ENCODE measurements around the gene SEC16A. TPM values are rescaled to one million over a fixed set of nuclear protein-coding genes. Genes with fewer than 3 reads are reported as not detected.

Gene SEC16A
- total RNA-seq, 8 experiments from 2014 or later = 21.8 to 59.1 (median 35.0) TPM

DNA sequence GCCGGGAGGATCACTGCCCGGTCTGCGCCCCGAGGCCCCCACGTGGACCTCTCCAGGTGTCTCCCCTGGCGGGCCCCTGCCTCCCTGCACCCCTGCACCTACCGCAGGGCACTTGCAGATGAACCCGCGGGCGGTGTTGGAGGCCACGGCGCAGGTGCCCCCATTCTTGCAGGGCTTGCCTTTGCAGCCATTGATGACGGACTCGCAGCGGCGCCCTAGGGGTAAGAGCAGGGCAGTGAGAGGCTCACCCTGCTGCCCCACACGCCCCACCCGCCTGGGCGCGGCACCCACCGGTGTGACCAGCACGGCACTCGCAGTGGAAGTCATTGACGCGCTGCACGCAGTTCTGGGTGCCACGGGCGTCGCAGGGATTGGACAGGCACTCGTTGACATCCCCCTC, 23.6 kb upstream of the SEC16A start:
- in situ Hi-C loops (cut with MboI; ENCODE audit: low pct_unique_long_range_greater_than_20kb in 2 of 9, low sequenced_read_pairs in 9 of 9, unreplicated experiment in 9 of 9) = loop anchor here in 1 of 9 experiments (10.0 kb wide), 1 partner anchor 118 kb away; no protein-coding TSS in a partner anchor
- WGBS, 10 experiments = 86 to 100% (median 97%) methylated on average over 5 to 7 of the region's 30 CpGs; no CpG with 5 or more reads in 7 of the 10 experiments
- no peaks in the 10 kb centered on the region for H3K4me1 ChIP-seq (replicated peaks in 1 of 2)
- no peak overlapping the region for H3K4me3 ChIP-seq
- ATAC-seq (replicated peaks in 6 of 8) = no peak
- H3K27ac ChIP-seq = no peak overlapping the region

DNA sequence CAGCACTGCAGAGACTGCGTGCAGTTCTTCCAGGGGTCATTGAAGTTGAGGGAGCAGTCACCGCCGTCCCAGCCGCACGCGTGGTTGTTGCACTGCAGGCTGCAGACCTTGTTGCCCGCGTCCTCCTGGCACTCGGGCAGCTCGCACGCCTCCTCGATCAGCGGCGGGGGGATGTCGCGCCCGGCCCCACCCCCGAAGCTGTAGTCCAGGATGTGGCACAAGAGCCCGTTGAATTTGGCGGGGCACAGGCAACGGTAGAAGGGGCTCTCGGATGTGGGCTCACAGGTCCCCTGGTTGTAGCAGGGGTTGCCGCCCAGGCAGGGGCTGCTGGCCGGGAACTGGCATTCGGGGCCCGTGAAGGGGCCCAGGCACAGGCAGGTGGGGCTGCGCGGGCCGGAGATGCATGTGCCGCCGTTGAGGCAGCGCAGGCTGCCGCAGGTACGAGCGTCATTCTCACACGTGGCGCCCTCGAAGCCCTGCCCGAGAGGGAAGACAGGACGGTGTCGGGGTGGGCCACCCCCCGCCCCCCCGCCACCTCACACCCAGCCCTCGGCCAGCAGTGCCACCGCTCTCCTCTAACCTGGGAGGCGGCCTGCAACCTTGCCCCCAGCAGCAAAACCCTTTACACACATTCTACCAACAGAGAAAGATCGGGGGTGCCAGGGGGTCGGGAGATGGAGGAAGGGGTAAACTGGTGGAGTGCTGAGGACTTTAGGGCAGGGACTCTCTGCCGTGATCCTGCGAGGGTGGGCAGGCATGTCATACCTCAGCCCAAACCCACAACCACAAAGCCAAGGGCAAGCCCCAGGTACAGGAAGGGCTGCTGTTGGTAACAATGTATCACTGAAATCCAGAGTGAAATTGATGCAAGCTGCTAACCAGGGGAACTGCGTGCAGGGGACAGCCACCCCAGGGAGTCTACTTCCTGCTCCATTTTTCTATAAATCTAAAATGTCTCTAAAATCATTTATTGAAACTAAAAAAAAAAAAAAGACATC, 22.9 kb upstream of the SEC16A start:
- ATAC-seq (replicated peaks in 6 of 8) = no peak
- WGBS, 10 experiments = 98 to 100% (median 100%) methylated on average over 2 to 7 of the region's 51 CpGs; no CpG with 5 or more reads in 7 of the 10 experiments
- no peak overlapping the region for H3K27ac ChIP-seq
- in situ Hi-C loops (cut with MboI; ENCODE audit: low pct_unique_long_range_greater_than_20kb in 2 of 9, low sequenced_read_pairs in 9 of 9, unreplicated experiment in 9 of 9) = loop anchor here in 1 of 9 experiments (10.0 kb wide), 1 partner anchor 119 kb away; no protein-coding TSS in a partner anchor
- H3K4me1 ChIP-seq (replicated peaks in 1 of 2) = no peaks in the 10 kb centered on the region
- H3K4me3 ChIP-seq = no peak overlapping the region

DNA sequence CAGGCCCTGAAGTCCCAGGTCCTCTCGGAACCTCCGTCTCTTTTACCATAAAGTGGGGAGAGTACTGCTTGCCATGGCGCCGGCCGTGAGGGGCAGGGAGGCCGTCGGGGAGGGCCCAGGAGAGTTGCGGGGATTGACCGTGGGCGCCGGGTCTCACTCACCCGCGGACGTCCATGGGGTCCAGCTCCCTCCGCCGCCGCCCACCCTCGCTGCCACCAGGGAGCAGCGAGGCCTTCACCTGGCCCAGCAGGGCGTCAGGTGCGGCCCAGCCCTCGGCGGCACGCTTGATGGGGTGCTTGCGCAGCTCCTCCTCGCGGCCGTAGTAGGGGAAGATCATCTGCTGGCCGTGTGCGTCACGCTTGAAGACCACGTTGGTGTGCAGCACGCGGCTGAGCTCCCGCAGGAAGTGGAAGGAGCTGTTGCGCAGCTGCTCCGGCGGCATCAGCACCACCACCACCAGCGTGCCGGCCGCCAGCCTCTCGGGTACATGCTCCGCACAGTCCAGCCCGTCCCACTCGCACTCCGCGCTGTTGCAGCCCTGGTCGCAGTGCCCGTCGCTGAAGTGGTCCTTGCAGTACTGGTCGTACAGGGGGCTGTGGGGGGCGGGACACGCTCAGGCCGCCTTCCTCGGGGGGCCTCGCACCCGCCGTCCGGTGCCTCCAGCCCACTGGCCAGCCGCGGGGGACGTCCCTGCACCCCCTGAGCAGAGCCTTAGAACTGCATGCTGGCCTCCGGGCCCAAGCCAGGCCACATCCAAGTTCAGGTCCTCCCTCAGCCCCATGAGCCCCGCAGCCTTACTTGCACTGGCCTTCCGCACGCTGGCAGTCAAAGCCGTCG, 21.9 kb upstream of the SEC16A start:
- ATAC-seq (replicated peaks in 6 of 8) = no peak
- Histone ChIP-seq H3K4me1 (replicated peaks in 1 of 2) (no peaks in the 10 kb centered on the region), H3K27ac (no peak overlapping the region), H3K4me3 (no peak overlapping the region)
- WGBS, 10 experiments = 93 to 100% (median 97%) methylated on average over 3 to 13 of the region's 68 CpGs; no CpG with 5 or more reads in 6 of the 10 experiments
- in situ Hi-C loops (cut with MboI; ENCODE audit: low pct_unique_long_range_greater_than_20kb in 2 of 9, low sequenced_read_pairs in 9 of 9, unreplicated experiment in 9 of 9) = loop anchor here in 1 of 9 experiments (10.0 kb wide), 1 partner anchor 120 kb away; no protein-coding TSS in a partner anchor

DNA sequence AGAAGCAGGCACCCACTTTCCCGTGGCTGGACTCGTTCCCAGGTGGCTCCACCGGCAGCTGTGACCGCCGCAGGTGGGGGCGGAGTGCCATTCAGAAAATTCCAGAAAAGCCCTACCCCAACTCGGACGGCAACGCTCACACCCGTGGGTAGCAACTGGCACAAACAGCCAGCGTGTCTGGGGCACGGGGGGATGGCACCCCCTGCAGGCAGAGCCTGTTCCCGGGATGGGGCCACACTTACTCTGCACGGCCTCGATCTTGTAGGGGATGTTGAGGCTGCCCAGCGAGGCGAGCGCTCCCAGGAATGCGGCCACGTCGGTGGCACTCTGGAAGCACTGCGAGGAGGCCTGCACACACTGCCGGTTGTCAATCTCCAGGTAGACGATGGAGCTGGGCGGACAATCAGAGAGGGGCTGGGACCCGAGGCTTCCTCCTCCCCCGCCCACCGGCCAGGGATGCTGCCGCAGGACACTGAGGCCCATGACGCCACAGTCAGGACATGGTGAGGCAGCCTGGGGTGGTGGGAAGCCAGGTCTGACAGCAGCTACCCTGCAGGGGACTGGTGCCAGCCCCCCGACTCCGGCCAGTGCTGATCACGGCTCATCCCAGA, 20.2 kb upstream of the SEC16A start:
- ATAC-seq (replicated peaks in 6 of 8) = no peak
- 50 to 100% (median 94%) methylated on average over 2 to 8 of the region's 33 CpGs; no CpG with 5 or more reads in 4 of the 10 experiments for WGBS, 10 experiments
- H3K27ac ChIP-seq = no peak overlapping the region
- H3K4me3 ChIP-seq = no peak overlapping the region
- in situ Hi-C loops (cut with MboI; ENCODE audit: low pct_unique_long_range_greater_than_20kb in 2 of 9, low sequenced_read_pairs in 9 of 9, unreplicated experiment in 9 of 9) = loop anchor here in 1 of 9 experiments (10.0 kb wide), 1 partner anchor 122 kb away; no protein-coding TSS in a partner anchor
- no peaks in the 10 kb centered on the region for H3K4me1 ChIP-seq (replicated peaks in 1 of 2)

DNA sequence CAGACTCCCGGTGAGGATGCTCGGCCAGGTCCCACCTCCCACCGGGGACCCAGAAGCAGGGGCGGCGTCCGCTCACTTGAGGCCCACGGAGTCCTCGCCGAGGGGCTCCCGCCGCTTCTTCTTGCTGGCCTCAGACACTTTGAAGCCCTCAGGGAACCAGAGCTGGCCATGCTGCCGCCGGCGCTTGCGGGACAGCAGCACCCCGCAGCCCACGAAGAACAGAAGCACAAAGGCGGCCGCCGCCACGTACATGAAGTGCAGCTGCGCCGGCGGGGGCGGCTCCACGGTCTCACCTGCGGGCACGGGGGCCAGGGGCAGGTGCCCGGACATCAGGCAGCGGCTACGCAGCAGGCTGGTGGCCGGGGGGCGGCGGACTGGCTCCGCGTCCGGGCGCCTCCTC, 19.4 kb upstream of the SEC16A start:
- Histone ChIP-seq H3K4me1 (replicated peaks in 1 of 2) (no peaks in the 10 kb centered on the region), H3K4me3 (no peak overlapping the region), H3K27ac (no peak overlapping the region)
- in situ Hi-C loops (cut with MboI; ENCODE audit: low pct_unique_long_range_greater_than_20kb in 2 of 9, low sequenced_read_pairs in 9 of 9, unreplicated experiment in 9 of 9) = loop anchor here in 1 of 9 experiments (10.0 kb wide), 1 partner anchor 123 kb away; no protein-coding TSS in a partner anchor
- WGBS, 10 experiments = 89 to 100% (median 92%) methylated on average over 4 to 12 of the region's 38 CpGs; no CpG with 5 or more reads in 7 of the 10 experiments
- no peak for ATAC-seq (replicated peaks in 6 of 8)

DNA sequence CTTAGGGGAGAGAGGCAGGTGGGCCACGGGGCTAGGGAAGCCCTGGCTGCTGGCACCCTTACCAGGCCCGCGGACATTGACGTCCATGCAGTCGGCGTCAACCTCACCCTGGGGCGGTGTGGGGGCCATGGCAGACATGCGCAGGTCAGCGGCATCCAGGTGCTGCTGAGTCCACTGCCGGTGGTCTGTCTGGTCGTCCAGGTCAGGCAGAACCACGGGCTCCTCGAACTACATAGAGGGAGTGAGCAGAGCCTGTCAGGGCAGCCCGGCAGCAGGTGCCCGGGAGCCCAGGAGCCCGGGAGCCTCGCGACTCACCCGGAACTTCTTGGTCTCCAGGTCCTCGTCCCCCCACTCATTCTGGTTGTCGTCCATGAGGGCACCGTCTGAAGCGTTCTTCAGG, 18.8 kb upstream of the SEC16A start:
- ATAC-seq (replicated peaks in 6 of 8) = no peak
- in situ Hi-C loops (cut with MboI; ENCODE audit: low pct_unique_long_range_greater_than_20kb in 2 of 9, low sequenced_read_pairs in 9 of 9, unreplicated experiment in 9 of 9) = loop anchor here in 1 of 9 experiments (10.0 kb wide), 1 partner anchor 123 kb away; no protein-coding TSS in a partner anchor
- Histone ChIP-seq H3K4me1 (replicated peaks in 1 of 2) (no peaks in the 10 kb centered on the region), H3K27ac (no peak overlapping the region), H3K4me3 (no peak overlapping the region)
- 60 to 100% (median 80%) methylated on average over 1 of the region's 23 CpGs; no CpG with 5 or more reads in 7 of the 10 experiments for WGBS, 10 experiments

DNA sequence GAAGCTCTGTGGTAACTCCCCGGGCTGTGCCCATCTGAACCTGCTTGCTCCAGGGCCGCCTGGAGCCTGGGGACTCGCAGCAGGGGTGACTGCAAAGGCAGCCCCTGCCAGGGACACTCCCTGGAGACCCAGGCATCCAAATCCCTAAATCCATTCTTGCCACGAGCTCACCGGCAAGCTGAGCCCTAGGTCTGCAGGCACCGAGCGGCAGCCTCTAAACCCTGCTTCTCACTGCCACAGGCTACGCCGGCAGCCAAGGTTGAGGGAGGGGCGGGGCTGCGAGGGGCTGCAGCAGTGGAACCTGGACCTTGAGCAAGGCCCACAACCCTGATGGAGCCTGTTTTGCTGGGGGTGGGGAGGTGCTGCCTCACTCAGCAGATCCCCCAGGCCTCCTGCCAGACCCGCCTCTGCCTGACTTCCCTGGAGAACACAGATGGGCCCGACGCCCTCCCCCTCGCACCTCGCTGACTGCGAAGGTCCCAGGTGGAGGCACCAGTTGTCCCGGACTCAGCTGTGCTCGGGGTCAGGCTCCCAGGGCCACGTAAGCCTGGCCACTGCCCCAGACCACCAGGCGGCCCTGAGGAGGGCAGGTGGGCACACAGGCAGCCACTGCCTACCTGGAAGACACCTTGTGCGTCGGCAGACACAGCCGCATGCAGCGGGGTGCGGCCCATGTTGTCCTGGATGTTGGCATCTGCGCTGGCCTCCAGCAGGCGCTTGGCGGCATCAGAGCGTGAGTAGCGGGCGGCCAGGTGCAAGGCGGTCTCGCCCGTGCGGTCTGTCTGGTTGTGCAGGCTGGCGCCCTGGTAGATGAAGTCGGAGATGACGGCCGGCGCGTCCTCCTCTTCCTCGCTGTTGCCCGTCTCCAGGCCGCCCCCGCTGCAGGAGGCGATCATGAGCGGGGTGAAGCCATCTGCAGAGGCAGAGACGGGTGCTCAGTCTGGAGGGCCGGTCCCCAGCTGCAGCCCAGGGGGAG, 17.4 kb upstream of the SEC16A start:
- no peak for ATAC-seq (replicated peaks in 6 of 8)
- Histone ChIP-seq H3K4me3 (no peak overlapping the region), H3K4me1 (replicated peaks in 1 of 2) (no peaks in the 10 kb centered on the region), H3K27ac (no peak overlapping the region)
- WGBS, 10 experiments = 89 to 100% (median 93%) methylated on average over 2 to 10 of the region's 50 CpGs; no CpG with 5 or more reads in 5 of the 10 experiments
- in situ Hi-C loops (cut with MboI; ENCODE audit: low pct_unique_long_range_greater_than_20kb in 2 of 9, low sequenced_read_pairs in 9 of 9, unreplicated experiment in 9 of 9) = loop anchor here in 5 of 9 experiments (10.0 to 25.0 kb wide), 3 partner anchors 125 to 137 kb away; no protein-coding TSS in a partner anchor

DNA sequence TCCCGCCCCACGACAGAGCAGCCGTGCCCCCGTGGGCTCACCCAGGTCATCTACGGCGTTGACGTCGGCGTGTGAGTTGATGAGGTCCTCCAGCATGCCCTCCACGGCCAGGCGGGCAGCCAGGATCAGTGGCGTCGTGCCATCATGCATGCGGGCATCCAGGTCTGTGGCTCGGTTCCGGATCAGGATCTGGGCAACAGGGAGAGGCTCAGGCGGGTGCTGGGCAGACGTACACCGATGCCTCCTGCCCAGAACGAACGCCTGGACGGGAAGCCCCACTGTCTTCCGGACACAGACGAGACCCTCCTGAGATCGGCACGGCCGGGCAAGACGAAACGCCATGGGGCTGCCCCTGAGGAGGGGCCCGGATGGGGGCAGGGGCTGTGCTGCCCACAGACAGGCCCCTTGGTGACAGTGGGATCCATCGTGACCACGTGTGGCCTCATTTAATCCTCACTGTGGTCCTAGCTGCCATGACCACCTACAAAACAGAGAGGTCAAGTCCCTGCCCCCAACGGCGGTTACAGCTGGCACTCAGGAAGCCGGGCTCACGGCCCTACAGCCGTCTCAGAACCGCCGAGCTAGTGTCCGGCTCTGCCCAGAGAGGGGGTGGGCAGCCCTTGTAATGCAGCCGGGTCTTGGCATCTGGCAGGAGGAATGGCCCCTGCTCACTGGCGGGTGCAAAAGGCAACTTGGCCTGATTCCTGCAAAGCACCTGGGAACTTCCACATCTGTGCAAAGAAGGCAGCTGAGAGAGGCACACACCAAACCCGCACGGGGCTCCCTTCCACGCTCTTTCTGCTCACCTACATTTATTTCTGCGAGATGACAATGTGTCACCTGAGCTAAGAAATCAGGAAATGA, 16.5 kb upstream of the SEC16A start:
- Histone ChIP-seq H3K27ac (no peak overlapping the region), H3K4me3 (no peak overlapping the region), H3K4me1 (replicated peaks in 1 of 2) (no peaks in the 10 kb centered on the region)
- in situ Hi-C loops (cut with MboI; ENCODE audit: low pct_unique_long_range_greater_than_20kb in 2 of 9, low sequenced_read_pairs in 9 of 9, unreplicated experiment in 9 of 9) = loop anchor here in 4 of 9 experiments (10.0 to 25.0 kb wide), 2 partner anchors 135 to 138 kb away; no protein-coding TSS in a partner anchor
- ATAC-seq (replicated peaks in 6 of 8) = no peak
- WGBS, 10 experiments = 91 to 100% (median 98%) methylated on average over 1 to 16 of the region's 46 CpGs; no CpG with 5 or more reads in 4 of the 10 experiments

DNA sequence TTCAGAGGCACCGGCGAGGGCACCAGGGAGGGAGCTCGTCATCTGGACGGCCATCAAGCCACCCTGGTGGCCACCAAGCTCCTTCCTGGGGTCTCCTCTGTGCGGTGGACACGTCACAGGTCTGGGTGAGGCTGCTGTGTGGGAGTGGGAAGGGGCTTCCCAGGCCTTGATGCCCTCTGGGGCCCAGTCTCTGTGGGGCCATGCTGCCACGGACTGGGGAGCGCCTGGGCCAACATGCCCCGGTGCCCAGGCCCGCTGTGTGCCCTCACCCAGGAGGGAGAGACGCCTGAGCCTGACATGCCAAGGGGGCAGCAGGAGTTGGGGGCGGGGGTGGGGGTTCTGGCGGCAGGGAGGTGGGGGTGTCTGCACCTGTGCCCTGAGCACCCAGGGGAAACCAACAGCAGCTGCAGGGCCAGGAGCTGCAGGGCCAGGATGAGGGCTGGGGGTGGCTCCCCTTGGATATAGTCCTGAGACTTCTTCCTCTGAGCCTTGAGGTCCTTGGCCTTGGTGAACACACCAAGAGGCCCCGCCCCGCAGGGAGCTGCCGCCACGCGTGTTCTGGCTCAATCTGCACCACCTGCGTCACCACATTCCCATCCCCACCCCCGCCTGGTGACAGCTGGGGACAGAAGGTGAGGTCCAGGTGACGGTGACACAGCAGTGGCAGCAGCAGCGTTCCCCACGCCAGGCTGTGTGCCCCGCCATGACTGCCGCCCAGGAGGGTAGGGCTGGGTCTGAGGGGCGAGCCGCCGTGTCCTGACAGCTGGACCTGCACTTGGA, 15.3 kb upstream of the SEC16A start:
- H3K4me3 ChIP-seq = no peak overlapping the region
- no peak overlapping the region for H3K27ac ChIP-seq
- no peak for ATAC-seq (replicated peaks in 6 of 8)
- 85 to 100% (median 100%) methylated on average over 1 to 5 of the region's 28 CpGs; no CpG with 5 or more reads in 7 of the 10 experiments for WGBS, 10 experiments
- in situ Hi-C loops (cut with MboI; ENCODE audit: low pct_unique_long_range_greater_than_20kb in 2 of 9, low sequenced_read_pairs in 9 of 9, unreplicated experiment in 9 of 9) = loop anchor here in 4 of 9 experiments (10.0 to 25.0 kb wide), 2 partner anchors 137 to 139 kb away; no protein-coding TSS in a partner anchor
- peaks cover 3 to 10% of the 10 kb centered on the region in 2 donors for H3K4me1 ChIP-seq (replicated peaks in 1 of 2)

Measured in motor neuron (in vitro differentiated cells).